Measurements from ENCODE around the gene SNTA1. TPM values are rescaled to one million over a fixed set of nuclear protein-coding genes. Genes with fewer than 3 reads are reported as not detected.

SNTA1 gene
- total RNA-seq, 1 donor from 2014 or later: 68.1 TPM

DNA sequence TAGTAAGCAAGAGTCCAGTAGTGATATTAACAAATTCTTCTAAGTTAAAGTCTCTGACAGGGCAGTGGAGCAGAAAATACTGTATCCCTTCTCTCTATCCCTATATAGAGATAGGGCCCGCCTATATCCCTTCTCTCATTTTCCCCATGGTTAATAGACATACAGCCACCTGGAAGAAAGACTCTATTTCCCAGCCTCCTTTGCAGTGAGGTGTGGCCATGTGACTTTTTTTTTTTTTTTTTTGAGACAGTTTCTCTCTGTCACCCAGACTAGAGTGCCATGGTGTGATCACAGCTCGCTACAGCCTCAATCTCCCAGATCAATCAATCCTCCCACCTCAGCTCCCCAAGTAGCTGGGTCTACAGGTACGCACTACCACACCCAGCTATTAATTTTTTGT is 25.5 kb downstream of the SNTA1 start:
- Mint-ChIP-seq H3K36me3 (ENCODE audit: low read depth) (peaks cover 9% of the 10 kb centered on the region), H3K4me1 (ENCODE audit: low read depth) (peaks cover 12% of the 10 kb centered on the region), H3K4me3 (ENCODE audit: unreplicated experiment) (no peak overlapping the region), H3K9me3 (ENCODE audit: low read depth) (no peaks in the 10 kb centered on the region), H3K27me3 (ENCODE audit: low read depth) (no peaks in the 10 kb centered on the region), H3K27ac (ENCODE audit: unreplicated experiment) (no peak overlapping the region)
- no peak for DNase-seq (ENCODE audit: low spot score)
- TF ChIP-seq, protein P1, sequence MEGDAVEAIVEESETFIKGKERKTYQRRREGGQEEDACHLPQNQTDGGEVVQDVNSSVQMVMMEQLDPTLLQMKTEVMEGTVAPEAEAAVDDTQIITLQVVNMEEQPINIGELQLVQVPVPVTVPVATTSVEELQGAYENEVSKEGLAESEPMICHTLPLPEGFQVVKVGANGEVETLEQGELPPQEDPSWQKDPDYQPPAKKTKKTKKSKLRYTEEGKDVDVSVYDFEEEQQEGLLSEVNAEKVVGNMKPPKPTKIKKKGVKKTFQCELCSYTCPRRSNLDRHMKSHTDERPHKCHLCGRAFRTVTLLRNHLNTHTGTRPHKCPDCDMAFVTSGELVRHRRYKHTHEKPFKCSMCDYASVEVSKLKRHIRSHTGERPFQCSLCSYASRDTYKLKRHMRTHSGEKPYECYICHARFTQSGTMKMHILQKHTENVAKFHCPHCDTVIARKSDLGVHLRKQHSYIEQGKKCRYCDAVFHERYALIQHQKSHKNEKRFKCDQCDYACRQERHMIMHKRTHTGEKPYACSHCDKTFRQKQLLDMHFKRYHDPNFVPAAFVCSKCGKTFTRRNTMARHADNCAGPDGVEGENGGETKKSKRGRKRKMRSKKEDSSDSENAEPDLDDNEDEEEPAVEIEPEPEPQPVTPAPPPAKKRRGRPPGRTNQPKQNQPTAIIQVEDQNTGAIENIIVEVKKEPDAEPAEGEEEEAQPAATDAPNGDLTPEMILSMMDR (IDR thresholded peaks at IDR 0.05): no peak

DNA sequence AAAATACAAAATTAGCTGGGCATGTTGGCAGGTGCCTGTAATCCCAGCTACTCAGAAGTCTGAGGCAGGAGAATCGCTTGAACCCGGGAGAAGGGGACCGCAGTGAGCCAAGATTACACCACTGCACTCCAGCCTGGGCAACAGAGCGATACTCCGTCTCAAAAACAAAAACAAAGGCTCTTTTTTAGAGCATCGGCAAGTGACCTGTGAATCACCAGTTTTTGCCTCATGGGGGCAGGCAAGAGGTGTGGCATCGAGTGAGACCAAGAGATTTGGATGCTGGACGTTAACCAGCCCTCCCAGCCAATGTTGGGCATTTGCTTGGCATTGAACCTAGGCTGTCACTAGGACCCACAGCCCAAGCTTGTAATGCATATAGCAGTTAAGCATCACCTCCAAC is 27.6 kb downstream of the SNTA1 start:
- H3K9me3 Mint-ChIP-seq (ENCODE audit: low read depth): no peaks in the 10 kb centered on the region
- no peak for DNase-seq (ENCODE audit: low spot score)
- H3K4me1 Mint-ChIP-seq (ENCODE audit: low read depth): peaks cover 5% of the 10 kb centered on the region
- H3K36me3 Mint-ChIP-seq (ENCODE audit: low read depth): peaks cover 22% of the 10 kb centered on the region
- H3K27me3 Mint-ChIP-seq (ENCODE audit: low read depth): no peaks in the 10 kb centered on the region
- H3K27ac Mint-ChIP-seq (ENCODE audit: unreplicated experiment): no peak overlapping the region
- H3K4me3 Mint-ChIP-seq (ENCODE audit: unreplicated experiment): no peak overlapping the region
- TF ChIP-seq, protein P1 (IDR thresholded peaks at IDR 0.05): peak; percentile 79

DNA sequence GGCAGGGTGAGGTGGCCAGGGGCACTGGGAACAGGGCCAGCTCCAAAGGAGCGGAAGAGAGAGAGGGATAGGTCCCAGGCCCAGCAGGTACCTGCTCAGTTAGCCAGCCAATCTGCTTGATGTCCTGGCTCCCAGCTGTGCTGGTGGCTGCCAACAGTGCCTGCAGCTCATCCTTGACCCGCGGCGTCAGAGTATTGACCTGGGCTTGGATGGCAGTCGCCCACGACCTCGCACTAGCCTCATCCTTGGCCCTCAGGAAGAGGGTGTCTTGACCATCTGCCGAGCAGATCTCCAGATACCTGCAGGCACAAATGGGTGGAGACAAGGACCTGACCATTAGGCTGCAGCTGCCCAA is 31.1 kb downstream of the SNTA1 start:
- peaks cover 34% of the 10 kb centered on the region for H3K36me3 Mint-ChIP-seq (ENCODE audit: low read depth)
- H3K4me1 Mint-ChIP-seq (ENCODE audit: low read depth): no peaks in the 10 kb centered on the region
- H3K27me3 Mint-ChIP-seq (ENCODE audit: low read depth): no peaks in the 10 kb centered on the region
- H3K4me3 Mint-ChIP-seq (ENCODE audit: unreplicated experiment): no peak overlapping the region
- TF ChIP-seq, protein P1 (IDR thresholded peaks at IDR 0.05): no peak
- DNase-seq (ENCODE audit: low spot score): no peak
- no peak overlapping the region for H3K27ac Mint-ChIP-seq (ENCODE audit: unreplicated experiment)
- no peaks in the 10 kb centered on the region for H3K9me3 Mint-ChIP-seq (ENCODE audit: low read depth)

DNA sequence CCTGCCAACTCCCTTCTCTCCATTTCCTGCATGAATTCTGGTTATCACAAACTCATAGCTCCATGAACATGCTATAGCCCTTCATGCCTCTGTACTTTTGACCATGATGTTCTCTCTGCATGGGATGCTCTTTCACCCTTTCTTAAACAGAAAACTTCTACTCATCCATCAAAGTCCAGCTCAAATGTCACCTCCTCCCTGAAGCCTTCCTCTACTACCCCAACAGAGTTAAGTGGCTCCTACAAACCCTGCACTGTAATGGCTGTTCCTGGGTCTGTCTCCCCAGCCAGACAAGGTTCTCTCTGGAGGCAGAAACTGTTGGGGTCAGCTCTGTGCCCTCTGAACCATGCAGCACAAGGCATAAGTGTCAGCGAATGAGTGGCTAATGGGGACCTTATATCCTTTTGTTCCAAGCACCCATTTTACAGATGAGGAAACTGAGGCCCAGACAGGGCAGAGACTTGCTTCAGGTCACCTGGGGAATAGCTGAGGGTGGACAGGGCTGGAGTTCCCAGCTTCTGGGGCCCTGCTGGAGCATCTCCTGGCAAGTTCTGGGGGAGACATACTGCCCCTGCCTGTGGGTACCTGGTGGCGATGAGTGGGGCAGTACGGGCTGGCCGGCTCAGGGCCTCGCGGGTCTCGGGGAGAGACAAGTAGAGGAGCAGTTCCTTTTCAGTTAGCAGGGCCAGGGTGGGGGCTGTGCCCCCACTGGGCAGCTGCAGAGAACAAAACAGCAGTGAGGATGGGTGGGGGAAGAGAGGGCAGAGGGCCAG is 31.7 kb downstream of the SNTA1 start:
- Mint-ChIP-seq H3K4me3 (ENCODE audit: unreplicated experiment) (no peak overlapping the region), H3K4me1 (ENCODE audit: low read depth) (no peaks in the 10 kb centered on the region), H3K27me3 (ENCODE audit: low read depth) (no peaks in the 10 kb centered on the region), H3K9me3 (ENCODE audit: low read depth) (no peaks in the 10 kb centered on the region), H3K27ac (ENCODE audit: unreplicated experiment) (no peak overlapping the region), H3K36me3 (ENCODE audit: low read depth) (peaks cover 37% of the 10 kb centered on the region)
- no peak for DNase-seq (ENCODE audit: low spot score)
- TF ChIP-seq, protein P1 (IDR thresholded peaks at IDR 0.05): no peak

DNA sequence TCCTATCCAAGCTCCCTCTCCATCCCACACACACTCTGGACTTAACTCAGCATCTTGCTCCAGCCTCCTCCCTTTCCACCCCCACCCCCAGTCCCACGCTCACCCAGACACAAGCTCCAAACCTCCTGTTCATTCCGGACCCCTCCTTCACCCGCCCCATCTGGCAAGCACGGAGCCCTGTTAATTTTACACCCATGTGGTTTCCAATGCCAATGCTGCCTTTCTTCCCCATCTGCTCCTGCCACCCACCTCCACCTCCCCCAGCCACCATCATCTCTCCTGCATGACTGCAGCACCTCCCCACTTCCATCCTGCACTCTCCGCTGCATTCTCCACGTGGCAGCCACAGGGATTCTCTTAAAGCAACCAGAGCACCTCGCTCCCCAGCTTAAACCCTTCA is 32.3 kb downstream of the SNTA1 start:
- no peaks in the 10 kb centered on the region for H3K27me3 Mint-ChIP-seq (ENCODE audit: low read depth)
- H3K27ac Mint-ChIP-seq (ENCODE audit: unreplicated experiment): no peak overlapping the region
- H3K36me3 Mint-ChIP-seq (ENCODE audit: low read depth): peaks cover 38% of the 10 kb centered on the region
- H3K4me1 Mint-ChIP-seq (ENCODE audit: low read depth): no peaks in the 10 kb centered on the region
- no peaks in the 10 kb centered on the region for H3K9me3 Mint-ChIP-seq (ENCODE audit: low read depth)
- H3K4me3 Mint-ChIP-seq (ENCODE audit: unreplicated experiment): no peak overlapping the region
- DNase-seq (ENCODE audit: low spot score): no peak
- TF ChIP-seq, protein P1 (IDR thresholded peaks at IDR 0.05): no peak

All from chondrocyte (in vitro differentiated cells).